K562 (cell line): ENCODE measurements around the gene NEK1. TPM values are rescaled to one million over a fixed set of nuclear protein-coding genes. Genes with fewer than 3 reads are reported as not detected.

Experiments used
- DIDO1 ChIP-seq: fragments of 450-650 bp; IDR thresholded peaks from 2 replicates; pipeline ENCODE4 v1.6.1; 2016; ENCODE audit warnings: low read depth, missing biosample characterization, missing genetic modification characterization
- EWSR1 ChIP-seq: fragments of 450-650 bp; IDR thresholded peaks from 2 replicates; pipeline ENCODE4 v1.6.1; 2018; ENCODE audit warnings: borderline replicate concordance, mild to moderate bottlenecking, low read depth, moderate library complexity; ENCODE audit not compliant: partially characterized antibody
- HEY1 ChIP-seq: fragments of 250-450 bp; sonication (Bioruptor Pico); IDR thresholded peaks from 2 replicates; pipeline ENCODE4 v1.5.0; 2020; ENCODE audit warnings: mild to moderate bottlenecking, moderate library complexity, borderline replicate concordance
- NEUROD1 ChIP-seq: fragments of 150-350 bp; IDR thresholded peaks from 2 replicates; pipeline ENCODE4 v1.6.1; 2014; ENCODE audit warnings: borderline replicate concordance, low read length, low read depth; ENCODE audit not compliant: partially characterized antibody
- NFE2 ChIP-seq: IDR thresholded peaks from 2 replicates; pipeline ENCODE4 v1.6.1; 2014; ENCODE audit warnings: antibody characterized with exemption, low read depth
- NFE2L1 ChIP-seq: fragments of 450-650 bp; IDR thresholded peaks from 2 replicates; pipeline ENCODE4 v1.6.1; 2016; ENCODE audit warnings: missing genetic modification characterization, low read depth, mild to moderate bottlenecking, missing compliant biosample characterization, moderate library complexity, borderline replicate concordance
- PCBP1 ChIP-seq: fragments of 200-400 bp; formaldehyde crosslinking; IDR thresholded peaks from 2 replicates; pipeline ENCODE4 v1.6.1; 2018; ENCODE audit warnings: mild to moderate bottlenecking, low read depth, low read length; ENCODE audit not compliant: poor library complexity, severe bottlenecking
- TAF7 ChIP-seq: fragments of 450-650 bp; IDR thresholded peaks from 2 replicates; pipeline ENCODE4 v1.6.1; 2016; ENCODE audit warnings: missing genetic modification characterization, missing compliant biosample characterization
- TCFL5 ChIP-seq: fragments of 250-450 bp; sonication (Bioruptor Pico); conservative IDR thresholded peaks from 2 replicates; pipeline ENCODE4 v1.6.1; 2021; ENCODE audit warnings: mild to moderate bottlenecking, moderate library complexity, matching md5 sums
- ZC3H8 ChIP-seq: fragments of 450-650 bp; IDR thresholded peaks from 2 replicates; pipeline ENCODE4 v1.6.1; 2017
- polyA plus RNA-seq, 8 experiments: library from polyadenylated mRNA; depleted of rRNA in 4 of 8; stranded (reverse) in 5 of 8; unstranded in 3 of 8; fragments of >200 nt; fragmentation: Nextera tagmentation in 2 of 8; fragmentation: Illumina TruSeq in 1 of 8; extraction: Ambion mirVana in 2 of 8; extraction: Trizol in 1 of 8; gene quantifications; 2 replicates each; pipeline versions ENCODE4 v1.2.1 to v1.2.3, GENCODE V29; 2011 to 2014; ENCODE audit warnings: inconsistent platforms in 1 of 8, missing spikeins in 1 of 8
- total RNA-seq, 7 experiments: library from RNA; depleted of rRNA in 6 of 7; stranded (reverse); fragments of >200 nt in 6 of 7; fragmentation: Illumina TruSeq in 2 of 7; extraction: Trizol in 2 of 7; gene quantifications; 2 replicates each; pipeline versions ENCODE4 v1.2.1 to v1.2.3, GENCODE V29; 2011 to 2021; ENCODE audit warnings: low replicate concordance in 1 of 7
- TF ChIP-seq, protein P1 (sequence below), 2 experiments: IDR thresholded peaks; 2 replicates each; pipeline ENCODE4 v1.6.1; 2011; ENCODE audit warnings: borderline replicate concordance in 1 of 2, control low read depth in 1 of 2, low read depth in 1 of 2, low read length in 1 of 2, mild to moderate bottlenecking in 1 of 2, mixed read lengths in 1 of 2, moderate library complexity in 1 of 2; ENCODE audit not compliant: insufficient read depth in 1 of 2, insufficient read length in 1 of 2, poor library complexity in 1 of 2, severe bottlenecking in 1 of 2; ENCODE audit errors: extremely low read depth in 1 of 2
- TF ChIP-seq, protein P2 (sequence below): sonication (generic); formaldehyde crosslinking; IDR thresholded peaks from 2 replicates; pipeline ENCODE4 v1.8.0; 2022; ENCODE audit warnings: missing genetic modification reagents, mild to moderate bottlenecking, borderline replicate concordance
- TF ChIP-seq, protein P3 (sequence below): fragments of 250-450 bp; sonication (Bioruptor Pico); IDR thresholded peaks from 2 replicates; pipeline ENCODE4 v1.4.0; 2020; ENCODE audit warnings: mild to moderate bottlenecking, moderate library complexity
- TF ChIP-seq, protein P4 (sequence below): fragments of 250-450 bp; sonication (Bioruptor Pico); IDR thresholded peaks from 2 replicates; pipeline ENCODE4 v1.8.0; 2021; ENCODE audit warnings: mild to moderate bottlenecking, moderate library complexity
- TF ChIP-seq, protein P5 (sequence below): sonication (generic); formaldehyde crosslinking; IDR thresholded peaks from 2 replicates; pipeline ENCODE4 v1.8.0; 2022; ENCODE audit warnings: mild to moderate bottlenecking, missing genetic modification reagents

The NEK1 gene
- total and polyA plus RNA-seq, 9 of the 15 experiments (the other 6 are each of a cell fraction or from before 2014, with no cell fraction given) = 6.2 to 15.7 (median 10.3) TPM

DNA sequence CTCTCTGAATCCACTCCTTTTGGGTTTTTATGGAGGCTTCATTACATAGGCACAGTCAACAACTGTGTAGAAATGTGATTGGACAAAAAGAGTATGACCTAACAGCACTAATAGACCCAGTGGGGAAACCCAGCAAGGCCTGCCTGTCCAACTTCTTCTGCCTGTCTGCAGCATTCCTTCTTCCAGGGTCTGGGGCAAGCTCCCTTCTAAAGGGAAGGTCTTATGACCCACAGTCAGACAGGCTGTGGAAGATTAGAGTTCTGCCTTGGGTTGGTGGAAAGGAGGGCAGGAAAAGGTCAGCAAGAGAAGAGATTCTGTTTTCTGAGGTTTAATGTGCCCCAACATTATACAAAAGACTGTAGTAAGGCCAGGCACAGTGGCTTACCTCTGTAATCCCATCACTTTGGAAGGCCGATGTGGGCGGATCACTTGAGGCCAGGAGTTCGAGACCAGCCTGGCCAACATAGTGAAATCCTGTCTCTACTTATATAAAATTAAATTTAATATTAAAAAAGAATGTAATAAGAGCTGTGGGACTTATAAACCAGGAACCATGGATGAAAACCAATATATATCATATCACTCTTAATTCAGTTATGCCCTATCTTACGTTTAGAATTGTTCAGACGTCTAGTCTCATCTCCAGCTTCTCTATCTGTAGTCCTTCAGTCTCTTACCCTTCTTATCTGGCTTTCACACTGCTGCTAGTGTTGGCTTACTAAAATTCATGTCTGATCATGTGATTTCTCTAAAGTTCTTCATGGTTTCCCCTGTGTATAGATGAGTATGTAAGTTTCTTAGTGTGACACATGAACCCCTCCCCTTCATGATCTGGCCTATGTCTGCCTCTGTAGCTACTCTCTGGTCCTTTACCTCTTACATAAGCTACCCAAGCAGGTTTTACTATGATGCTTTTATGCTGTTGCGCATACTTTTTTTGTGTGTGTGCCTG lies 14.2 kb upstream of the NEK1 start (continued):
- TF ChIP-seq, protein P1, sequence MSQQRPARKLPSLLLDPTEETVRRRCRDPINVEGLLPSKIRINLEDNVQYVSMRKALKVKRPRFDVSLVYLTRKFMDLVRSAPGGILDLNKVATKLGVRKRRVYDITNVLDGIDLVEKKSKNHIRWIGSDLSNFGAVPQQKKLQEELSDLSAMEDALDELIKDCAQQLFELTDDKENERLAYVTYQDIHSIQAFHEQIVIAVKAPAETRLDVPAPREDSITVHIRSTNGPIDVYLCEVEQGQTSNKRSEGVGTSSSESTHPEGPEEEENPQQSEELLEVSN (IDR thresholded peaks at IDR 0.05; ENCODE audit: borderline replicate concordance in 1 of 2, extremely low read depth in 1 of 2, insufficient read depth in 1 of 2, insufficient read length in 1 of 2, low read depth in 1 of 2, low read length in 1 of 2, poor library complexity in 1 of 2, severe bottlenecking in 1 of 2) = no peak
- TF ChIP-seq, protein P2, sequence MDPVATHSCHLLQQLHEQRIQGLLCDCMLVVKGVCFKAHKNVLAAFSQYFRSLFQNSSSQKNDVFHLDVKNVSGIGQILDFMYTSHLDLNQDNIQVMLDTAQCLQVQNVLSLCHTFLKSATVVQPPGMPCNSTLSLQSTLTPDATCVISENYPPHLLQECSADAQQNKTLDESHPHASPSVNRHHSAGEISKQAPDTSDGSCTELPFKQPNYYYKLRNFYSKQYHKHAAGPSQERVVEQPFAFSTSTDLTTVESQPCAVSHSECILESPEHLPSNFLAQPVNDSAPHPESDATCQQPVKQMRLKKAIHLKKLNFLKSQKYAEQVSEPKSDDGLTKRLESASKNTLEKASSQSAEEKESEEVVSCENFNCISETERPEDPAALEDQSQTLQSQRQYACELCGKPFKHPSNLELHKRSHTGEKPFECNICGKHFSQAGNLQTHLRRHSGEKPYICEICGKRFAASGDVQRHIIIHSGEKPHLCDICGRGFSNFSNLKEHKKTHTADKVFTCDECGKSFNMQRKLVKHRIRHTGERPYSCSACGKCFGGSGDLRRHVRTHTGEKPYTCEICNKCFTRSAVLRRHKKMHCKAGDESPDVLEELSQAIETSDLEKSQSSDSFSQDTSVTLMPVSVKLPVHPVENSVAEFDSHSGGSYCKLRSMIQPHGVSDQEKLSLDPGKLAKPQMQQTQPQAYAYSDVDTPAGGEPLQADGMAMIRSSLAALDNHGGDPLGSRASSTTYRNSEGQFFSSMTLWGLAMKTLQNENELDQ (CRISPR knock-in tag) = no peak
- TF ChIP-seq EWSR1 (no peak), ZC3H8 (no peak), NFE2L1 (no peak), TAF7 (tag) (no peak), DIDO1 (tag) (no peak), TCFL5 (CRISPR knock-in tag) (no peak), PCBP1 (no peak), NFE2 (peak; percentile 66), HEY1 (CRISPR knock-in tag) (no peak), NEUROD1 (peak; percentile 52)
- TF ChIP-seq, protein P3, sequence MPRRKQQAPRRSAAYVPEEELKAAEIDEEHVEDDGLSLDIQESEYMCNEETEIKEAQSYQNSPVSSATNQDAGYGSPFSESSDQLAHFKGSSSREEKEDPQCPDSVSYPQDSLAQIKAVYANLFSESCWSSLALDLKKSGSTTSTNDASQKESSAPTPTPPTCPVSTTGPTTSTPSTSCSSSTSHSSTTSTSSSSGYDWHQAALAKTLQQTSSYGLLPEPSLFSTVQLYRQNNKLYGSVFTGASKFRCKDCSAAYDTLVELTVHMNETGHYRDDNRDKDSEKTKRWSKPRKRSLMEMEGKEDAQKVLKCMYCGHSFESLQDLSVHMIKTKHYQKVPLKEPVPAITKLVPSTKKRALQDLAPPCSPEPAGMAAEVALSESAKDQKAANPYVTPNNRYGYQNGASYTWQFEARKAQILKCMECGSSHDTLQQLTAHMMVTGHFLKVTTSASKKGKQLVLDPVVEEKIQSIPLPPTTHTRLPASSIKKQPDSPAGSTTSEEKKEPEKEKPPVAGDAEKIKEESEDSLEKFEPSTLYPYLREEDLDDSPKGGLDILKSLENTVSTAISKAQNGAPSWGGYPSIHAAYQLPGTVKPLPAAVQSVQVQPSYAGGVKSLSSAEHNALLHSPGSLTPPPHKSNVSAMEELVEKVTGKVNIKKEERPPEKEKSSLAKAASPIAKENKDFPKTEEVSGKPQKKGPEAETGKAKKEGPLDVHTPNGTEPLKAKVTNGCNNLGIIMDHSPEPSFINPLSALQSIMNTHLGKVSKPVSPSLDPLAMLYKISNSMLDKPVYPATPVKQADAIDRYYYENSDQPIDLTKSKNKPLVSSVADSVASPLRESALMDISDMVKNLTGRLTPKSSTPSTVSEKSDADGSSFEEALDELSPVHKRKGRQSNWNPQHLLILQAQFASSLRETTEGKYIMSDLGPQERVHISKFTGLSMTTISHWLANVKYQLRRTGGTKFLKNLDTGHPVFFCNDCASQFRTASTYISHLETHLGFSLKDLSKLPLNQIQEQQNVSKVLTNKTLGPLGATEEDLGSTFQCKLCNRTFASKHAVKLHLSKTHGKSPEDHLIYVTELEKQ (CRISPR knock-in tag) = no peak
- TF ChIP-seq, protein P4, sequence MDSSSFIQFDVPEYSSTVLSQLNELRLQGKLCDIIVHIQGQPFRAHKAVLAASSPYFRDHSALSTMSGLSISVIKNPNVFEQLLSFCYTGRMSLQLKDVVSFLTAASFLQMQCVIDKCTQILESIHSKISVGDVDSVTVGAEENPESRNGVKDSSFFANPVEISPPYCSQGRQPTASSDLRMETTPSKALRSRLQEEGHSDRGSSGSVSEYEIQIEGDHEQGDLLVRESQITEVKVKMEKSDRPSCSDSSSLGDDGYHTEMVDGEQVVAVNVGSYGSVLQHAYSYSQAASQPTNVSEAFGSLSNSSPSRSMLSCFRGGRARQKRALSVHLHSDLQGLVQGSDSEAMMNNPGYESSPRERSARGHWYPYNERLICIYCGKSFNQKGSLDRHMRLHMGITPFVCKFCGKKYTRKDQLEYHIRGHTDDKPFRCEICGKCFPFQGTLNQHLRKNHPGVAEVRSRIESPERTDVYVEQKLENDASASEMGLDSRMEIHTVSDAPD (CRISPR knock-in tag) = no peak
- TF ChIP-seq, protein P5, sequence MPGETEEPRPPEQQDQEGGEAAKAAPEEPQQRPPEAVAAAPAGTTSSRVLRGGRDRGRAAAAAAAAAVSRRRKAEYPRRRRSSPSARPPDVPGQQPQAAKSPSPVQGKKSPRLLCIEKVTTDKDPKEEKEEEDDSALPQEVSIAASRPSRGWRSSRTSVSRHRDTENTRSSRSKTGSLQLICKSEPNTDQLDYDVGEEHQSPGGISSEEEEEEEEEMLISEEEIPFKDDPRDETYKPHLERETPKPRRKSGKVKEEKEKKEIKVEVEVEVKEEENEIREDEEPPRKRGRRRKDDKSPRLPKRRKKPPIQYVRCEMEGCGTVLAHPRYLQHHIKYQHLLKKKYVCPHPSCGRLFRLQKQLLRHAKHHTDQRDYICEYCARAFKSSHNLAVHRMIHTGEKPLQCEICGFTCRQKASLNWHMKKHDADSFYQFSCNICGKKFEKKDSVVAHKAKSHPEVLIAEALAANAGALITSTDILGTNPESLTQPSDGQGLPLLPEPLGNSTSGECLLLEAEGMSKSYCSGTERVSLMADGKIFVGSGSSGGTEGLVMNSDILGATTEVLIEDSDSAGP = no peak
